Measurements from ENCODE around the gene MBIP.

Gene MBIP

DNA sequence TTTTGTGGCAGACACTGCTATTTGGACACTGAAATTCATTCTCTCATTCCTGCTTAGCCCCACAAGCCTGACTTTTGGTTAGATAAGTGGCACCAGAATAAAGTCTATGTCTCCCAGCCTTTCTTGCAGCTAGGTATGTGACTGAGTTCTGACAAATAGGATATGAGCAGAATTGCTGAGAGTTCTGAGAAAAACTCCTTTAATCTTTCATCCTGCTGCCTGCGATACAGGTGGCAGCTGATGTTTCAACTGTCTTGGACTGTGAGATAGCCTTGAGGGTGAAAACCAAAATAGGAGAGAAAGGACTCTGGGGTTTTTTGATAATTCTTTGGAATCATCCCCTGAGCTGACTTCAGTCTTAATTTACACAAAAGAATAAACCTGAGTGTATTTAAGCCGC lies 55.8 kb downstream of the MBIP start:
- Histone ChIP-seq H3K79me2 (ENCODE audit: low read length) (no peaks in the 10 kb centered on the region), H3K4me1 (ENCODE audit: low read length) (no peaks in the 10 kb centered on the region), H3K9me2 (replicated peaks; ENCODE audit: insufficient read depth, low read length) (no peaks in the 10 kb centered on the region), H2AFZ (ENCODE audit: low read length) (no peak overlapping the region), H3F3A (ENCODE audit: insufficient read depth, low read length) (no peaks in the 10 kb centered on the region), H3K36me3 (replicated peaks; ENCODE audit: insufficient read depth, low read length) (no peaks in the 10 kb centered on the region), H3K27me3 (replicated peaks; ENCODE audit: insufficient read depth, low read length) (no peaks in the 10 kb centered on the region), H3K27ac (ENCODE audit: low read length) (no peak overlapping the region), H4K20me1 (ENCODE audit: insufficient read depth, low read length) (no peaks in the 10 kb centered on the region), H3K4me3 (ENCODE audit: low read length) (no peak overlapping the region), H3K9me3 (replicated peaks; ENCODE audit: insufficient read depth, low read length) (no peaks in the 10 kb centered on the region), H3K4me2 (ENCODE audit: low read depth, low read length) (no peak overlapping the region), H3K9ac (ENCODE audit: low read length) (no peak overlapping the region)
- no peak for DNase-seq
- TF ChIP-seq EZH2phosphoT487 (IDR thresholded peaks at IDR 0.05; ENCODE audit: low read length) (no peak), EZH2 (optimal IDR thresholded peaks at IDR 0.05; ENCODE audit: low read depth, low read length) (no peak)
- TF ChIP-seq, protein P1, sequence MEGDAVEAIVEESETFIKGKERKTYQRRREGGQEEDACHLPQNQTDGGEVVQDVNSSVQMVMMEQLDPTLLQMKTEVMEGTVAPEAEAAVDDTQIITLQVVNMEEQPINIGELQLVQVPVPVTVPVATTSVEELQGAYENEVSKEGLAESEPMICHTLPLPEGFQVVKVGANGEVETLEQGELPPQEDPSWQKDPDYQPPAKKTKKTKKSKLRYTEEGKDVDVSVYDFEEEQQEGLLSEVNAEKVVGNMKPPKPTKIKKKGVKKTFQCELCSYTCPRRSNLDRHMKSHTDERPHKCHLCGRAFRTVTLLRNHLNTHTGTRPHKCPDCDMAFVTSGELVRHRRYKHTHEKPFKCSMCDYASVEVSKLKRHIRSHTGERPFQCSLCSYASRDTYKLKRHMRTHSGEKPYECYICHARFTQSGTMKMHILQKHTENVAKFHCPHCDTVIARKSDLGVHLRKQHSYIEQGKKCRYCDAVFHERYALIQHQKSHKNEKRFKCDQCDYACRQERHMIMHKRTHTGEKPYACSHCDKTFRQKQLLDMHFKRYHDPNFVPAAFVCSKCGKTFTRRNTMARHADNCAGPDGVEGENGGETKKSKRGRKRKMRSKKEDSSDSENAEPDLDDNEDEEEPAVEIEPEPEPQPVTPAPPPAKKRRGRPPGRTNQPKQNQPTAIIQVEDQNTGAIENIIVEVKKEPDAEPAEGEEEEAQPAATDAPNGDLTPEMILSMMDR (IDR thresholded peaks at IDR 0.05; ENCODE audit: low read length): no peak

DNA sequence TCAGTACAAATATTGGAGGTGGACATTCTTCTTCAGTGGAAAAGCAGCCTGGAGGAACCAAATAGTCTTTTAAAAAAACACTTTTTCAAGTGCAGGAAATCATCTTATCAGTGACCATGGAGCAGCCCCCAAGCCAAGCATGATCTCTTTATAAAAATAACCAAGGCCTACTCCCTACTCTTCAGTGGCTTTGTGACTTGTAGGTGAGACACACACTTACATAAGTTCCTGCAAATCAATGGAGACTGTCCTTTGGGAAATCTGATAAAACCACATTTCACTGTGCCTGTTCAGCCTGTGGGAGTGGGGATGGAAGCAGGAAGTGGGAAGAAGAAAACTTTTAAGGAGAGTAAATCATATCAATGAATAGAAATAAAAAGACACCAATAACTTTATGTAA lies 56.3 kb downstream of the MBIP start:
- no peak for TF ChIP-seq EZH2 (optimal IDR thresholded peaks at IDR 0.05; ENCODE audit: low read depth, low read length)
- no peak for TF ChIP-seq EZH2phosphoT487 (IDR thresholded peaks at IDR 0.05; ENCODE audit: low read length)
- TF ChIP-seq, protein P1 (IDR thresholded peaks at IDR 0.05; ENCODE audit: low read length): no peak
- no peak overlapping the region for H3K27ac ChIP-seq (ENCODE audit: low read length)
- no peak overlapping the region for H3K4me3 ChIP-seq (ENCODE audit: low read length)
- DNase-seq: no peak
- H3K27me3 ChIP-seq (replicated peaks; ENCODE audit: insufficient read depth, low read length): no peaks in the 10 kb centered on the region
- H3K4me2 ChIP-seq (ENCODE audit: low read depth, low read length): no peak overlapping the region
- no peaks in the 10 kb centered on the region for H3K4me1 ChIP-seq (ENCODE audit: low read length)
- H3K79me2 ChIP-seq (ENCODE audit: low read length): no peaks in the 10 kb centered on the region
- no peaks in the 10 kb centered on the region for H3K36me3 ChIP-seq (replicated peaks; ENCODE audit: insufficient read depth, low read length)
- no peaks in the 10 kb centered on the region for H3K9me2 ChIP-seq (replicated peaks; ENCODE audit: insufficient read depth, low read length)
- no peaks in the 10 kb centered on the region for H4K20me1 ChIP-seq (ENCODE audit: insufficient read depth, low read length)
- no peak overlapping the region for H3K9ac ChIP-seq (ENCODE audit: low read length)
- H3F3A ChIP-seq (ENCODE audit: insufficient read depth, low read length): no peaks in the 10 kb centered on the region
- no peak overlapping the region for H2AFZ ChIP-seq (ENCODE audit: low read length)
- no peaks in the 10 kb centered on the region for H3K9me3 ChIP-seq (replicated peaks; ENCODE audit: insufficient read depth, low read length)

DNA sequence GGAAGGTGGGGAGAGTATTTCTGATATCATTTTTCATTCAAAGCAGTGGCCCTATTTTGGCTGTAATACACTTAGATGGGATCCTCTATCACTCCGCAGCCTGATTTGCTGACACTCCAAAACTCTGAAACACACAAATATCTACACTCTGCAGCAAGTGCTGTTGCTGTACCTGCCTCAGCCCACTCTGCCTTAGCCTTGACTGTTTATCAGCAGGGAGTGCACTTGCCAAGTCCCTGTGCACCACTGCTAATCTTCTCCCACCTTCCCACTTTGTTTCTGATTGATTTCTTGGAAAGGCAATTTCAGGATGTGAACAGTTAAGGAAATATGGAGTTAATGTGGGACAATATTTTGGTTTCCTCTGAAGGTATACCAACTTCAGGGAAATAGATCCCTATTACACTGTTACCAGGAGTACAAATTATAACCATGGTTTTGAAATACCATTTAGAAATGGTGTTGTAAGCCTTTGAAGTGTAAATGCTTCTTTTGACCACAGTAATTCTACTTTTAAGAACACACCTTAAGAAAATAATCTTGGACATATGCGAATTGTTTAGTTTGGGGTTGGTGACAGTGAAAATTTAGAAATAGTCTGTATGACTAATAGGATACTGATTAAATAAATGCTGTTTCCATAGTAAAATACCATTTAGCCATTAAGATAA lies 59.3 kb downstream of the MBIP start:
- Histone ChIP-seq H3K27me3 (replicated peaks; ENCODE audit: insufficient read depth, low read length) (no peaks in the 10 kb centered on the region), H3K9ac (ENCODE audit: low read length) (no peak overlapping the region), H3K4me1 (ENCODE audit: low read length) (no peaks in the 10 kb centered on the region), H4K20me1 (ENCODE audit: insufficient read depth, low read length) (no peaks in the 10 kb centered on the region), H3K9me2 (replicated peaks; ENCODE audit: insufficient read depth, low read length) (no peaks in the 10 kb centered on the region), H3K4me2 (ENCODE audit: low read depth, low read length) (no peak overlapping the region), H3K36me3 (replicated peaks; ENCODE audit: insufficient read depth, low read length) (no peaks in the 10 kb centered on the region), H3K27ac (ENCODE audit: low read length) (no peak overlapping the region), H3K9me3 (replicated peaks; ENCODE audit: insufficient read depth, low read length) (no peaks in the 10 kb centered on the region), H2AFZ (ENCODE audit: low read length) (no peak overlapping the region), H3K4me3 (ENCODE audit: low read length) (no peak overlapping the region), H3K79me2 (ENCODE audit: low read length) (no peaks in the 10 kb centered on the region), H3F3A (ENCODE audit: insufficient read depth, low read length) (no peaks in the 10 kb centered on the region)
- TF ChIP-seq, protein P1 (IDR thresholded peaks at IDR 0.05; ENCODE audit: low read length): no peak
- no peak for TF ChIP-seq EZH2phosphoT487 (IDR thresholded peaks at IDR 0.05; ENCODE audit: low read length)
- no peak for TF ChIP-seq EZH2 (optimal IDR thresholded peaks at IDR 0.05; ENCODE audit: low read depth, low read length)
- DNase-seq: no peak
